ENCODE results near the gene TPPP2.
"Not testable (repeated sequence)": the region's sequence is repeated elsewhere in the genome, so short reads cannot be mapped to it uniquely, and the experiment has no call there.

Gene TPPP2

DNA sequence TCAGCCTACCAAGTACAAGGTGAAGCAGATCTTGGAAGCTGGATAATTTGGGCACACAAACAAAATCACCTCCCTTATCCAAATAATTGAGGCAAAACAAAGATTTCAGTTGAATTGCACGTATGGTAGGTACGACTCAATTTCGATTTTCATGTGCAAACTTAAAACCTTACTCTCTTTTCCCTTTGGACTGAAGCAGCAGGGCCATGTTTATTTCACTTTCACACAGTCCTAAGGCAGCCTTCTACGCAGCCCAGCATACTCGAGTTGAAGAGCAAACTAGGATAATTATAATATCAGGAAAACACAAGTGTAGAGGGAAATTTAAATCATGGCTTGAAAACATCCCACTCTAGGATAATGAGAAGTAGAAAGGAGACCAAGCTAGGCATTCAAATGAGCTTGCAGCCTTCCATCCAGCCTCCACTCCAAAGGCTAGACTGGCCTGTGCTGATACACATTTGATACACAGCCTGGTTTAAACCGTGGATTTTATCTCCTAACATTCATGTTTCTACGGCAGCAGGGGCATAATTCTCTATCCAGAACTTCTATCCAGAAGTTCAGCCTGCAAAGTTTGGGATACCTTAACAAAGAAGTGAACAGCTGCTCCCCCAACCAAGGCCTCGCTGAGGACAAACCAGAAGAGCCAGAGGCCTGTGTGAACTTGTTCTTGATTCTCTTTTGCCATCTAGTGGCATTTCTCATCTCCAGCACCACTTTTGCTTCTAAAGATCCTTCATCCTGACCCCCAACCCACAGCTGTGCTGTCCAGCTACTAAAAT, 9.8 kb downstream of the TPPP2 start:
- DNase-seq = peak; percentile 54

DNA sequence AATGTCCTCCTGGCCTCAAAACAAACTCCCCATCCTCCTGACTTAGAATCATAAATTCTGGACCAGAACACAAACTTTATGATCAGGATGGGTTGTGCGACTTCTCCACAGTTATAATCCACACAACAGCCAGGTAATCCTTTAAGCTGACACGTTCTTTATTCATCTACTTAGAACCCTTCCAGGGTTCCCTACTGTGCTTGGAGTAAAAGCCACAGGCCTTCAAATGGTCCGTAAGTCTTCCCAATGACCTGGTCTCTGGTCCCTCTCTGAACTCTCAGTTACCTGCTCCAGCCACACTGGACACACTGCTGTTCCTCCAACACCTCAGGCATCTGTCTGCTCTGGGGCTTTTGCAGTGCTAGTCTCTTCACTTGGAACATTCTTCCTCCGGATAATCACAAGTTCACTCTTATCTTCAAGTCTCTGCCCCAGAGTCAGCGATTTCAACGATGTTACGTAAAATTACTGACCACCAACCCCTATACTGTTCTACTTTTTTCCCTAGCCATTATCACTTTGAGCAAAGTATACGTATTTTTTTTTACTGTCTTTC, 10.4 kb downstream of the TPPP2 start:
- no peak for DNase-seq

DNA sequence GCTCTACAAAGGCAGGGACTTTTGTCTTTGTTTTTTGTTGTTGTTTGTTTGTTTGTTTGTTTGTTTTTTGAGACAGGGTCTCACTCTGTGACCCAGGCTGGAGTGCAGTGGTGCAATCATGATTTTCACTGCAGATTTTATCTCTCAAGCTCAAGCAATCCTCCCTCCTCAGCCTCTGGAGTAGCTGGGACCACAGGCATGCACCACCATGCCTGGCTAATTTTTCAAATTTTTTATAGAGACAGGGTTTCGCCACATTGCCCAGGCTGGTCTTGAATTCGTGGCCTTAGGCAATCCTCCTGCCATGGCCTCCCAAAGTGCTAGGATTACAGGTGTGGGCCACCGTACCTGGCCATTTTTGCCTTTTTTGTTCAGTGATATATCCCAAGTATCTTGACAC, 10.9 kb downstream of the TPPP2 start:
- DNase-seq = not testable (repeated sequence)

DNA sequence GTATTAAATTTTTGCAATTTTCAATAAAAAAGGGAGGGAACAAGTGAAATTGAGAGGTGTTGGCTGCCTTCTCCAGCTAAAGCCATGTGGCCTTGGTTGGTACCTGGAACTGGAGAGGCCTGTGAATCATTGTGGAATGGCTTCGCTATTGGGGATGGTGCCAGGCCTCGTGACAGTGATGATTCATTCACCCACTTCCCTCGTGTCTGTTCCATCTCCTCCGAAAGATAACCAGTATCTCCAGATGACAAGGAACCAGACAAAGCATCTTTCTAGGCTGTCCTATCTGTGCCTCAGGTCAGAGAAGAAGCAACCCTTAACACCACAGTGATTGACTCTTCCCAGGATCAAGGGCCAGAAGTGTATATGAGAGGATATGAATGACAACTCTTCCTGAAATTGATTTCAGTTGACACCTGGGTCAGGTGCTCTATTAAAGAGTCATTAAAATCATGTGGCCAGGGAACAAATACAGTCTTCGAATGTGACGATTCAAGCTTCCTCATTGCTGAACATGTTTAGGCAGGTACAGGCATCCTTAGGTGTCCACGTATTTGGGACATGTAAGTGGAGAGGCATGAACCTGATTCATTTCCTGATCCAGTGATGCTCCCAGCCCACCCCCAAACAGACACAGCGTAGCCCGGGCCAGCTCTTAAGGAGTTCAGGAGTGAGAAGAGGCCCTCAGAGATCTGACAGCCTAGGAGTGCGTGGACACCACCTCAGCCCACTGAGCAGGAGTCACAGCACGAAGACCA, 11.8 kb downstream of the TPPP2 start, which contains the start of gene RNASE7:
RNASE7 (plus strand) TSS at position 687 of the 758 bp plus-strand sequence. CDS start 631 bp downstream, outside the sequence.
- DNase-seq = no peak

DNA sequence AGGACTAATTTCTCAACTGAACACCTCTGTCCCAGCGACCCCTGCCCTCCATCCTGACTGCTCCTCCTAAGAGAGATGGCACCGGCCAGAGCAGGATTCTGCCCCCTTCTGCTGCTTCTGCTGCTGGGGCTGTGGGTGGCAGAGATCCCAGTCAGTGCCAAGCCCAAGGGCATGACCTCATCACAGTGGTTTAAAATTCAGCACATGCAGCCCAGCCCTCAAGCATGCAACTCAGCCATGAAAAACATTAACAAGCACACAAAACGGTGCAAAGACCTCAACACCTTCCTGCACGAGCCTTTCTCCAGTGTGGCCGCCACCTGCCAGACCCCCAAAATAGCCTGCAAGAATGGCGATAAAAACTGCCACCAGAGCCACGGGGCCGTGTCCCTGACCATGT, 12.9 kb downstream of the TPPP2 start:
- no peak for DNase-seq

DNA sequence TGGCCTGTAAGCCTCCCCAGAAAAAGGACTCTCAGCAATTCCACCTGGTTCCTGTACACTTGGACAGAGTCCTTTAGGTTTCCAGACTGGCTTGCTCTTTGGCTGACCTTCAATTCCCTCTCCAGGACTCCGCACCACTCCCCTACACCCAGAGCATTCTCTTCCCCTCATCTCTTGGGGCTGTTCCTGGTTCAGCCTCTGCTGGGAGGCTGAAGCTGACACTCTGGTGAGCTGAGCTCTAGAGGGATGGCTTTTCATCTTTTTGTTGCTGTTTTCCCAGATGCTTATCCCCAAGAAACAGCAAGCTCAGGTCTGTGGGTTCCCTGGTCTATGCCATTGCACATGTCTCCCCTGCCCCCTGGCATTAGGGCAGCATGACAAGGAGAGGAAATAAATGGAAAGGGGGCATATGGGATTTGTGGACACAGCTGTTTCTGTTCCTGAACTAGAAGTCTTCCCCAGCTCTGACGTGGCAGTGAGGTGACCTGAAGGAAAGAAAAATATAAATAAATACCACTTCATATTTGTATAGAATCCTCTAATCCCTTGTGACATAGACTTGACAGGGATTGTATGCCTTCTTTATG, 13.5 kb downstream of the TPPP2 start:
- DNase-seq = no peak

DNA sequence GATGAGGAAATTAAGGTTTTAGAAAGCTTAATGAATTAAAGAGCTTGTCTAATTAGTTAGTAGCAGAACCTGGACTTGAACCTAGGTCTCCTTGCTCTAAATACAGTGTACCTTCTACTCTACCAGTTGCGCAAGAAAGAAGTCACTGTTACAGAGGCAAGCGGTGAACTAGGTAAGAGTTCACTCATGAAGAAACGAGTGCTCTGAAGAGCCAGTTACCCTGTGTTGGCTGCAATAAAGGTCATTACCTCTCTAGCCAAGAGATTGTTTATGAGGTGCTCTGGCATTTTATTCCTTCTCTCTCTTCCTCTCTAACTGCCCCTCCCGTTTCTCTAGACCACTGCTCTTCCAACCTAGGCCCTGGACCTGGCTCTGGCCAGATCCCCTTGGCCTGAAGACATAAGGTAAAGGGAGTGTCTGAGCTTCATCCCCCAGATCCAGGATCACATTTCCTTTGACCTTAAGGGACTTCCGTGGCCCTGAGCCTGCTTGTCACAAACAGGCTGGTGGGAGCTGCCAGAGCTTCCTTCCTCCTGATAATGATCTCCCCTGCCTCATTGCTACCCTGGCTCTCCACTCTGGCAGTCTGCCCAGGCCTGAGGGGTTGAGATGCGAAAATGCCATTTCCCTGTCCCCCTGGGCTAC, 14.1 kb downstream of the TPPP2 start:
- DNase-seq = peak; percentile 32

DNA sequence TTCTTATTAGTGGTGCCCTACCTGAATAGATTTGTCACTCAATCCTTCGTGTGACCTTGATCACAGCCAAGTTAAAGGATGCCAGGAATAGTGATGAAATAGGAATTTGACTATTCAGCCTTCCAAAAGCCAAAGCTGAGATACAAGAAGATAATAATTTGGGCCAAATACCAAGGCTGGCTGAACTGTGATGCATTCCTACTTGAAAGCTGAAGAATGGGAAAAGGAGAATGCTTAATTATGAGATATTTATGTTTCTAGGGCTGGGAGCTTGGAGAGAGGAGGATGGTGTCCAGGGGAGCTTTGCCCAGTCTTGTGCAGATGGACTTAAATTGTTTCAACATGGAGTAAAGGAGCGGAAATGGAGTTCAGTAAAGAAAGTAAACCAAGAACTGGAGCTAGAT, 17.4 kb downstream of the TPPP2 start:
- DNase-seq = no peak

DNA sequence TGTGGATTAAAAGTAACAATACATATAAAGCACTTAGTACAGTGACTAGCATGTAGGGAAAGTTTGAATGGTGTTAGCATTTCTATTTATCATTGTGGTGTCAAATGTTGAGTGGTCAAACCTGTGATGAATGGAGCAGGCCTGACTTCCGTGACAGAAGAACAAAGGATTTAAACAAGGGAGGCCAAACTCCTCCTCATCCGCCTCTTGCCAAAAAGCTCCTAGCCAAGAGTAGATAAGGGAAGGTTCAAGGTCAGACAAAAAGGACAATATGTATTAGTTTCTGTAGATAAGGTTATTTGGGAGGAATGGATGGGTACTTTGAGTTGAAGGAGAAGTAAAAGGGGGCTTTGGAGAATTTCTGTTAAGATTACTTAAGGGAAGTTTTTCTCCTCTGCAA, 18.6 kb downstream of the TPPP2 start:
- no peak for DNase-seq

DNA sequence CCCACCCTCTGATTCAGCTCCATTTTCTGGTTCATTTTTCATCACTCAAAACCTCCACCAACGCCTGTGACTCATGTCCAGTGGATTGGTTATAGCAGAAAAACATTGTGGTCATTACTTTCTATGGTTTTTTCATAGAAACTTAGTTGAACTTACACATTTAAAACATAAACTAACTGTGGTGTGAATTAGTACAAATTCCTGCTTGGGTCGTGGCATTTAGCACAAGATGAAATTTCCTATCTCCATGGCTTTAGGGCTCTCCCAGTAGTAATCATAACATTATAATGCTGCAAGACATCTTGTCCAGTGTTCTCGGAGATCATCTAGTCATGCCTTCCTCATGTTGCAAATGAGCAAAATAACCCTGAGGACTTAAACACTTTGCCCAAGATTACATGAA, 19.3 kb downstream of the TPPP2 start:
- DNase-seq = no peak

DNA sequence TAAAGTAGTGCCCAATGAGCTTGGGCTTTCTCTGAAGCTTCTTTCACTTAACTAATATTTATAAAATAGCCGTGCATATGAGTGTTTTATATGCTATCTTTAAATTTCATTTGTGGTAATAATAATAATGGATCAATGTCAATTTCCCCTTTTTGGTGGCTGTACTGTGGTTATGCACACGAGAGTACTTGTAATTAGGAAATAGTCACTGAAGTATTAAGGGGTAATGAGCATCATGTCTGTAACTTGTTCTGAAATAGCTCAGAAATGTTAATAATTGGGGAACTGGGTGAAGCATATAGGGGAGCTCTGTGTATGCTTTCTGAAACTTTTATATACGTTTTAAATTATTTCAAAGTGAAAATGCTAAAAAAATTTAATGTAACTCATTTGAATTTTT, 20.6 kb downstream of the TPPP2 start:
- no peak for DNase-seq

DNA sequence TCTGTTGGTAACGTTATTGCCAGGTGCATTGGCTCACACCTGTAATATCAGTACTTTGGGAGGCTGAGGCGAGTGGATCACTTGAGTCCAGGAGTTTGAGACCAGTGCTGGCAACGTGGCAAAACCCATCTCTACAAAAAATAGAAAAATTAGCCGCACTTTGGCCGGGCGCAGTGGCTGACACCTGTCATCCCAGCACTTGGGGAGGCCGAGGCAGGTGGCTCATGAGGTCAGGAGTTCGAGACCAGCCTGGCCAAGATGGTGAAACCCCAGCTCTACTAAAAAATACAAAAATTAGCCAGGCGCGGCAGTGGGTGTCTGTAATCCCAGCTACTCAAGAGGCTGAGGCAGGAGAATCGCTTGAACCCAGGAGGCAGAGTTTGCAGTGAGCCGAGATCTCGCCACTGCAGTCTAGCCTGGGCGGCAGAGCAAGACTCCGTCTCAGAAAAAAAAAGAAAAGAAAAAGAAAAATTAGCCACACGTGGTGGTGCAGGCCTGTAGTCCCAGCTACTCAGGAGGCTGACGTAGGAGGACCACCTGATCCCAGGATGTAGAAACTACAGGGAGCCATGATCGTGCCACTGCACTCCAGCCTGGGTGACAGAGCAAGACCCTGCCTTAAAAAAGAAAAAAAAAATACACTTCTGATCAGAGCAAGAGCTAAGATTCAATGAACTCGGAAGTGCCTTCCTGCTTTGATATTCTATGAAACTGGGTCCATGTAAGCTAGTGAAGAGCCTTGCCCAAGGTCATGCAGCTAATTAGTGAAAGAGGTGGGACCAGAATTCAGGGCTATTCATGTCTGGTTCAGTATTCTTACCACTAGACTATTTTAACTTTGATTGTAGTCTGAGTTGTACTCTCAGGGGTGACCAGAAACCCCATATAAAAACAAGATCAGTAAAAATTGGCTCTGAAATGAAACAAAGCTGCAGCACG, 23.4 kb downstream of the TPPP2 start:
- DNase-seq = no peak

DNA sequence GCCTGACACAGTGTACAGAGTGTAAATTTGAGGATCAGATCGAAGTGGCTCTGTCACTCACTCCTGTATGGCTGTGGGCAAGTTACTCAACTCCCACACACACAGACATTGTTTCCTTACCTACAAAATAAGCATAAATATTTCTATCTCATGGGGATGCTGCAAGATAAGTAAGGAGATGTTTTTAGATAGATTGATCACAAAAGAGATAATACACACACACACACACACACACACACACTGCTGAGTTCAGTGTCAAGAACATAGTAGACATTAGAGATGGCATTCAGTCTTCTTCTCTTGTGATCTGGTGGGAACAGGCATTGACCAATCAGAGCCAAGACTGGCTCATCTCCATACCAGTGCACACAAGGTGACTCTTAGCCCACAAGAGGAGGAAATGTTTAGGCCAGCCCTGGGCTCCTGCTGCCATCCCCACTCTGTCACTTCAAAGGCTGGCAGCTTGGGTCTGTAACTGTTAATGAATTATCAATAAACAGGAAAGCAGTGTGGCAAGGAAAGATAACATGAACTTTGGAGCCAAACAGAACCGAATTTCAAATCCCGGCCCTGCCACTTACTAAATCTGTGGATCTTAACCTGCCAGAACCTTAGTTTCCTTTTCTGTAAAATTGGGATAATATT, 24.2 kb downstream of the TPPP2 start:
- DNase-seq = no peak

DNA sequence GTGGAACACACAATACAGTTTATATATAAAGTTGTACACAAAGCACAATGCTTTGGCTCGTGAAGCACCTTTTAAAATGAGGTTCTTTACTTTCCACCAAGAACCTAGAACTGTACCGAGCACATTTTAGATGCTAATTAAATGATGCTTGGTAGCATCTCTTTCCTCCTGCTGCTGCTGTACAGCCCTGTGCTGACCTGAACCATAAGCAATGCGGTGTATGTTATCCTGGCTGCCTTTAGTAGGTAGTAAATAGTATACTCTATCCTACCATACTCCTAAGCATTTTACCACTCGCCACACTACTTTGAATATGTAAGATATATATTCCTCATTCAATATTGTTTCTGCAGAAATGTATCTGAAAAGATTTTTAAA, 24.7 kb downstream of the TPPP2 start:
- no peak for DNase-seq

DNA sequence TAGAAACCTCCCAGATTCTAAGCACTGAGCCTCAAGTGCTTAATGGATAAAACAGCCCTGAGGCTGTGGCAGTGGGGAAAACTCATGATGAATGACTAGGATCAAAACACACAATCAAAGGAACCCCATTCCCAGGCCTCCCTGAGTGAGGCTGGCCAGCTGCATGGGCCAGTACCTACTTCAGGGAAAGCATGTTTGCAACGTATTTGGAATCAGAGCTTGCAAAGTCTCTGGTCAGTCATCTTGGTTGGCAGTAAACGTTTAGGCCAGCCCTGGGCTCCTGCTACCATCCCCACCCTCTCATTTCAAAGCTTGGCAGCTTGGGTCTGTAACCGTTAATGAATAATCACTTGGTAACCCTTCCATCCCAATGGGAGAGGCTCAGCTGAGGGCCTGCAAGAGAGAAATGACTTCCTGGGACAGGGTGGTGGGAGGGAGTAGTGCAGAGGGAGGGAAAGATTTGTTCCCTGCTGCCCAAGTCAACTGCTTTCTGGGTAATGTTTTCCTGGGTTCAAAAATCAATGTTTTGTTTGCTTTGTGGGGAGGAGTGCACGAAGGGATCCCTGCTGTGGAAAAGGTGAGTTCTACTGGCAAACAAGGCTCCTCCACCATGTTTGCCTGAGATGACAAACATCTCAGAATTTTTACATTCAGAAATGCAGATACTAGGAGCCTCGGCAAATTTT, 25.6 kb downstream of the TPPP2 start:
- DNase-seq = no peak

DNA sequence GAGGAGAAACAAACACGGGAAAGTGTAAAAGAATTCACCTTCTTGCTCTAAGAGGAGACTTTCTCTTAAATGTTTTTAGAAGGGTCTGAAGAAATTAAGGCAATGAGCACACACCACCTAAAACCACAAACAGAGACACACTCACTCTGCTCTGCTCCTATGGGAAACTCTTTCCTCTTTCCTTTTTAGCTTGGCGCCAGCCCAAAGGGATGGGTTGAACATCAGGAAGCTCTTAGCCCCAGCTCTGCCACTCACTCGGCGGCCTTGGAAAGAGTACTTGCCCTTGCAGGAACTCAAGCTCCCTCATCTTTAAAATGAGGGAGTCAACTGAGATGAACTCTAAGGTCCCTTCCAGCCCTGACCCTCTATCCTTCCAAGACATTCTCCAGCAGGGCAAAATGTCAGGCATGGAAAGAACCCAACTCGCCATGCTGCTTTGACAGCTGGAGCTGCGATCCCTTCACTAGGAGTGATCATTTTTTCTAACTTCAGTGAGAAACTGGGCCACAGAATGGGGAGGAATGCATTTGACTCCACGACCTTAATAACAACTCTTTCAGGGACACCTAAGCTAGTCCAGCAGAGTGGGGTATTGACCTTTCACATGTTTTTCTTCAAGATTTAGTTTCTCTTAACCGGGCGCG, 26.6 kb downstream of the TPPP2 start:
- no peak for DNase-seq

DNA sequence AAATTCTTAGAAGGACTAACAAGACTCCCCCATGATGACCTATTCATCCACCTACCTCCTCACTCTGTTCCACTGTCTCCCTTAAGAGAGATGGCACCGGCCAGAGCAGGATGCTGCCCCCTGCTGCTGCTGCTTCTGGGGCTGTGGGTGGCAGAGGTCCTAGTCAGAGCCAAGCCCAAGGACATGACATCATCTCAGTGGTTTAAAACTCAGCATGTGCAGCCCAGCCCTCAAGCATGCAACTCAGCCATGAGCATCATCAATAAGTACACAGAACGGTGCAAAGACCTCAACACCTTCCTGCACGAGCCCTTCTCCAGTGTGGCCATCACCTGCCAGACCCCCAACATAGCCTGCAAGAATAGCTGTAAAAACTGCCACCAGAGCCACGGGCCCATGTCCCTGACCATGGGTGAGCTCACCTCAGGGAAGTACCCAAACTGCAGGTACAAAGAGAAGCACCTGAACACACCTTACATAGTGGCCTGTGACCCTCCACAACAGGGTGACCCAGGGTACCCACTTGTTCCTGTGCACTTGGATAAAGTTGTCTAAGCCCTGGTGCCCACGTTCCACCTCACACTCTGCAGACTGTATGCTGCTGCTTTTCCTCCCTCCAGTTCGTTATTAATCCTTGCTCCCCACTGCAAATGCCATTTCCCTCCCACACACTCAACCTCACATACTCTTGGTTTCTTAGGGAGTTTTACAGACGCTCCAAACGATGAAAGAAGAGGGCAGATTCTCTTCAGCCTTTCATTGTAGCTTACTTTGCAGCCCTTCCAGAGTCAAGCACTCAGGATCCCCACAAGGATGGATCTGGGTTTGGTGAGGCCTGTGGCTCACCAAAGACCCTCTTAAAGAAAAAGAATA, 28.0 kb downstream of the TPPP2 start, which contains the start of gene RNASE8:
RNASE8 (plus strand) TSS at position 20 of the 873 bp plus-strand sequence; CDS start at position 91, 71 bp downstream.
- no peak for DNase-seq

DNA sequence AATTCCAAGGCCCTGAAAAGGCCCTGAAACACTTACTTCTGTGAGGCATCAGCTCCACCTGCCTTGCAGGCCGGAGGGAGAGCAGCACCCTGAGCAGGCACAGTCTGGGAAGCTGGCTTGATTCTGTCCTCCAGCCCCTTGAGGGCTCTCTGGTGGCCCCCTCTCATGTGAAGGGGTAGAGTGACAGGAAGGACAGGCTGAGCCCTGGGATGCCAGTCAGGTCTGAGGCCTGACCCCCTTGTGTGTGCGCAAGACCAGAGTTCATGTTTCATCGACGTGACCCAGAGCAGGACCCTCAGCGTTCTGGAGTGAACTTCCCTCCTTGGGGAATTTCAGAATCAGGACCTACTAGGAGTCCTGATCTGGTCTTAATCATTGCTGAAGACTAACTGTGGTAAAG, 28.9 kb downstream of the TPPP2 start:
- DNase-seq = no peak

Measured in NCI-H1092 treated with DMSO at 0.1 percent for 48 hours (cell line).